LNCAP (cell line): ENCODE data around the gene HOXD8.

Experiments
- CTCF ChIP-seq: fragments of 450-650 bp; IDR thresholded peaks from 2 replicates; pipeline ENCODE4 v1.5.1; 2017; ENCODE audit warnings: mild to moderate bottlenecking

HOXD8 gene

GRCh38 chr2:176164611-176165369 is 35.3 kb downstream of the HOXD8 start:
- no peak for TF ChIP-seq CTCF

- TF ChIP-seq CTCF, result no peak
These were observed 36.0 kb downstream of the HOXD8 start for GRCh38 chr2:176165370-176166050.

- no peak for TF ChIP-seq CTCF
These were observed 36.8 kb downstream of the HOXD8 start for GRCh38 chr2:176166272-176166671.

- no peak for TF ChIP-seq CTCF
These were observed 37.9 kb downstream of the HOXD8 start for GRCh38 chr2:176167398-176167797.

- no peak for TF ChIP-seq CTCF
These were observed 39.7 kb downstream of the HOXD8 start for GRCh38 chr2:176169181-176169580.

- no peak for TF ChIP-seq CTCF
These were observed 40.2 kb downstream of the HOXD8 start for GRCh38 chr2:176169711-176170110.

GRCh38 chr2:176170602-176171305 is 41.2 kb downstream of the HOXD8 start:
- TF ChIP-seq CTCF, result no peak
